ENCODE measurements around the gene LCE4A.
"Not testable (repeated sequence)": the region's sequence is repeated elsewhere in the genome, so short reads cannot be mapped to it uniquely, and the experiment has no call there.

The LCE4A gene, protein sequence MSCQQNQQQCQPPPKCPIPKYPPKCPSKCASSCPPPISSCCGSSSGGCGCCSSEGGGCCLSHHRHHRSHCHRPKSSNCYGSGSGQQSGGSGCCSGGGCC

DNA sequence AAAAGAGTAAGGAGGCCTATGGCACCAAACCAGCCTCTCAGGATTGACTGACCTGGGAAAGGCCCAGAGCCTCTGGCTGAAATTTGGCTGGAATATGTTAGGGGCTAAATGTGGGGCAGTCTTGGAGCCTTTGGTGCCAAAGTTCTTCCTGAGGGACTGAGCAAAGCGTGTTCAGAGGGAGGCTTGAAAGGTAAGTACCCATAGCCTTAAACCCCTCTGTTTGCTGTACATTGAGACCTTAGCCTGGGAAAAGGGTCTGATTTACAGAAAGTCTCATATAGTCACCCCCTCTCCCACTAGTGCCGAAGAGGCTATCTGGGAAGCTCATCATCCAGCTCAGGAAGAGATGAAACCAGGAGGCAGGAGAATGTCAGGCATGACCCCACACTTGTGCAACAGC lies at the start of gene LCE4A:
TSS of gene LCE4A (plus strand) at position 301 of the 400 bp plus-strand sequence. CDS start 916 bp downstream, outside the sequence.
- DNase-seq (ENCODE audit: low spot score) = no peak

DNA sequence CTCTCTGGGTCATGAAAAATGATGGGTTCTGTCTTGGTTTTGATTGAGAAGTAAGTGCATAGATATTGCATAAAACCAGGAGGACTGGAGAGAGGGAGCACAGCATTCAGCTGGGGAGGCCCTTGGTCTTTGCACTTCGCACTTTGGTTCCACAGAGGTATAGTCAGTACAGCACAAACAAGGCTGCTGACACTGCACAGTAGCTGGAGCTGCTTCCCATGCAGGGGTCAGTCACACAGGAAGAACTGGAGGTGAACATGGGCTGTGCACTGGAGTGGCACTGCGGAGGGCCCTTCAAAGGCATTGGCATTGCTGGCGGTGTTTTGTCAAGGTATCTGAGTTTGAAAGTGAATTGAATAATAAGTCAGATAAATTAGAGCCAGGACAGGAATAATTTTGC lies 49.3 kb upstream of the LCE4A start:
- DNase-seq (ENCODE audit: low spot score) = no peak

DNA sequence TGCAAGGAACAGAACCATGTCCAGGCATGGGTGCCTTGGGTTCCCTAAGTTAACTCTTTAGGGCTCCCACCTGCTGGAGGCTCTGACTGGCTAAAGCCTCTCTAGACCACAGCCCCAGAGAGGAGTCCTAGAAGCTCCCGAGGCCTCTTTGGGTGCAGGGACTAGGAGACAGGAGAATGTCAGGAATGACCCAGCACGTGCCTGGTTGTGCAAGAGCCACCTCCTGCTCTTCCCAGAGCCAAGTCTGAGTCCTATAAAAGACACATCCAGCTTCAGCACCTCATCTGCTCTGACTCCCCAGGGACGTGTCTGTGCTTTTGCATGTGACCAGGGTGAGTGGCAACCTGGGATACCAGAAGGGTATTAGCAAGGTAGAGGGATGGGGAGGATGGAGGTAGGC lies 44.9 kb upstream of the LCE4A start, which contains the start of gene LCE2D:
TSS of gene LCE2D (plus strand) at position 283 of the 400 bp plus-strand sequence. CDS start 726 bp downstream, outside the sequence.
- DNase-seq (ENCODE audit: low spot score) = no peak

DNA sequence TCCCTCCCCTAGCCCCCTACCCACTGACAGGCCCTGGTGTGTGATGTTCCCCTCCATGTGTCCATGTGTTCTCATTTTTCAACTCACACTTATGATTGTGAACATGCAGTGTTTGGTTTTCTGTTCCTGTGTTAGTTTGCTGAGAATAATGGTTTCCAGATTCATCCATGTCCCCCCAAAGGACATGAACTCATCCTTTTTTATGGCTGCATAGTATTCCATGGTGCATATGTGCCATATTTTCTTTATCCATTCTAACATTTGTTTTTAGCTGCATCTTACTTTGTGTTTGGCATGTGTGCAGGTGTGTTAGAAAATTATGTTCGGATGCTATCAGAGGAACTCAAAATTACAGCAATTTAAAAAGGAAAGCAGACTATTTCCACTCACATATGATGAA lies 41.8 kb upstream of the LCE4A start:
- not testable (repeated sequence) for DNase-seq (ENCODE audit: low spot score)

DNA sequence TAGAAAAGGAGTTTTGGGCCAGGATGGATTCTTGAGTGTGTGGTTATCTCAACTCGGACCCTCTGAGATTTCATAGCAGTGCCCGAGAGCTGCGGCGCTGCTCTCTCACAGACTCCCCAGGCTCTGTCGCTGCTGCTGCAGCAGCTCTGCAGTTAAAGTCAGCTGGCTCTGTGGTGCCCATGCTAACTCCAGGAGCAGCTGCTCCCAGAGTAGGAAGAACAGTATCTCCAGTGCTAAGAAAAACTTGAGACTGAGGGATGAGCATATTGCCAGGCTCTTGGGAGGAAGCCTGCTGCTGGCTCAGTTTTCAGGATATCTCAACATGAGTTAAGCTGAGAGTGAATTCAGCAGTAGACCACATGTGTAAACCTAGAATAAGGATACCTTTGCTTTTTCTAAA lies 40.3 kb upstream of the LCE4A start:
- DNase-seq (ENCODE audit: low spot score) = no peak

DNA sequence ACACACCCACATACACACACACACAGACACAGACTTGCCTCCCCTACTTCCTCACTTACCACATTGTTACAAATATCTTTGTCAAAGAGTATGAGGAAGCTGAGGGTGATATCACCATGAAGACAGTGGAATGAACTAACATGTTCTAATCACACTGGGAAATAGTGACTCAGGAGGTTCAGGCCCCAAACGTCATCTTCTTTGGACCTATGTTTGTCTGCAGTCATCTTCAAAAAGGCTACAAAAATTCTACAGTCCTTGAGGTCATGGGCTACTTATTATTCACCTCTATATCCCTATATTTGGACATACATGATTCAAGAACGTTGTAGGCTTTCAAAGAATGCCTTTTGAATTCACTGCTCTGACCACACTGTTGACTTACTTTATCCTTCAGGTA lies 34.9 kb upstream of the LCE4A start:
- no peak for DNase-seq (ENCODE audit: low spot score)

DNA sequence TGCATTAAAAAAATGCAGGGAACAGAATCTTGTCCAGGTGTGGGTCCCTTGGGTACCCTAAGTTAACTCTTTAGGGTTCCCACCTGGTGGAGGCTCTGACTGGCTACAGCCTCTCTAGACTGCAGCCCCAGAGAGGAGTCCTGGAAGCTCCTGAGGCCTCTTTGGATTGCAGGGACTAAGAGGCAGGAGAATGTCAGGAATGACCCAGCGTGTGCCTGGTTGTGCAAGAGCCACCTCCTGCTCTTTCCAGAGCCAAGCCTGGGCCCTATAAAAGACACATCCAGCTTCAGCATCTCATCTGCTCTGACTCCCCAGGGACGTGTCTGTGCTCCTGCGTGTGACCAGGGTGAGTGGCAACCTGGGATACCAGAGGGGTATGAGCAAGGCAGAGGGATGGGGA lies 33.0 kb upstream of the LCE4A start, which contains the start of gene LCE2C:
TSS of gene LCE2C (plus strand) at position 297 of the 400 bp plus-strand sequence. CDS start 737 bp downstream, outside the sequence.
- DNase-seq (ENCODE audit: low spot score) = not testable (repeated sequence)

DNA sequence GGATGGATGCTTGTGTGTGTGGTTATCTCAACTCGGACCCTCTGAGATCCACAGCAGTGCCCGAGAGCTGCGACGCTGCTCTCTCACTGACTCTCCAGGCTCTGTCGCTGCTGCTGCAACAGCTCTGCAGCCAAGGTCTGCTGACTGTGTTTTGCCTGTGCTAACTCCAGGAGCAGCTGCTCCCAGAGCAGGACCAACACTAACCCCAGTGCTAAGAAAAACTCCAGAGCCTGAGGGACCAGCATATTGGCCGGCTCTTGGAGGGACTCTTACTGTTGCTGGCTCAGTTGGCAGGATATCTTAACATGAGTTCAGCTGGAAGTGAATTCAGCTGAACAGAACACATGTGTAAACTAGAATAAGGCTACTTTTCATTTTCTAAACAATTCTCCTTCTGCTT lies 28.5 kb upstream of the LCE4A start:
- no peak for DNase-seq (ENCODE audit: low spot score)

DNA sequence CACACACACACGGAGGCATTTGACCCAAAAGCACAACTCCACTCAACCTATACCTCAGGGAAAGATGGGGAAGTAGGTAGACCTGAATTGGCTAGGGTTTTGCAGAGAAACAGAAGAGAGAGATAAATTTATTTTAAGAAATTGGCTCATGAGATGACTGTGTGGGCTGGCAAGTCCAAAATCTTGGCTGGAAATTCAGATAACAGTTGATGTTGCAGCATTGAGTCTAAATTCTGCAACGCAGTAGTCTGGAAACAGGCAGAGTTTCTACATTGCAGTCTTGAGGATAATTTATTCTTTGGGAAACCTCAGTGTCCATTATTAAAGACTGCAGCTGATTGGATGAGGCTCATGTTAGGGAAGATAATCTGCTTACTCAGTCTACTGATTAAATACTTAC lies 26.3 kb upstream of the LCE4A start:
- no peak for DNase-seq (ENCODE audit: low spot score)

DNA sequence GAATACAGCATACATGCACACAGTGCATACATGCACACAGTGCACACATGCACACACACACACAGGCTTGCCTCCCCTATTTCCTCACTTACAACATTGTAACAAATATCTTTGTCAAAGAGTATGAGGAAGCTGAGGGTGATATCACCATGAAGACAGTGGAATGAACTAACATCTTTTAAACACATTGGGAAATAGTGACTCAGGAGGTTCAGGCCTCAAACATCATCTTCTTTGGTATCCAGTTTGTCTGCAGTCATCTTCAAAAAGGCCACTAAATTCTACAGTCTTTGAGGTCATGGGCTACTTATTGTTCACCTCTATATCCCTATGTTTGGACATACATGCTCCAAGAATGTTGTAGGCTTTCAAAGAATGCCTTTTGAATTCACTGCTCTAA lies 24.1 kb upstream of the LCE4A start:
- DNase-seq (ENCODE audit: low spot score) = no peak

DNA sequence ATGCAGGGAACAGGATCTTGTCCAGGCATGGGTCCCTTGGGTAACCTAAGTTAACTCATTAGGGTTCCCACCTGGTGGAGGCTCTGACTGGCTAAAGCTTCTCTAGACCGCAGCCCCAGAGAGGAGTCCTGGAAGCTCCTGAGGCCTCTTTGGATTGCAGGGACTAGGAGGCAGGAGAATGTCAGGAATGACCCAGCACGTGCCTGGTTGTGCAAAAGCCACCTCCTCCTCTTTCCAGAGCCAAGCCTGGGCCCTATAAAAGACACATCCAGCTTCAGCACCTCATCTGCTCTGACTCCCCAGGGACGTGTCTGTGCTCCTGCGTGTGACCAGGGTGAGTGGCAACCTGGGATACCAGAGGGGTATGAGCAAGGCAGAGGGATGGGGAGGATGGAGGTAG lies 22.1 kb upstream of the LCE4A start, which contains the start of gene LCE2B:
TSS of gene LCE2B (plus strand) at position 301 of the 400 bp plus-strand sequence. CDS start 721 bp downstream, outside the sequence.
- not testable (repeated sequence) for DNase-seq (ENCODE audit: low spot score)

DNA sequence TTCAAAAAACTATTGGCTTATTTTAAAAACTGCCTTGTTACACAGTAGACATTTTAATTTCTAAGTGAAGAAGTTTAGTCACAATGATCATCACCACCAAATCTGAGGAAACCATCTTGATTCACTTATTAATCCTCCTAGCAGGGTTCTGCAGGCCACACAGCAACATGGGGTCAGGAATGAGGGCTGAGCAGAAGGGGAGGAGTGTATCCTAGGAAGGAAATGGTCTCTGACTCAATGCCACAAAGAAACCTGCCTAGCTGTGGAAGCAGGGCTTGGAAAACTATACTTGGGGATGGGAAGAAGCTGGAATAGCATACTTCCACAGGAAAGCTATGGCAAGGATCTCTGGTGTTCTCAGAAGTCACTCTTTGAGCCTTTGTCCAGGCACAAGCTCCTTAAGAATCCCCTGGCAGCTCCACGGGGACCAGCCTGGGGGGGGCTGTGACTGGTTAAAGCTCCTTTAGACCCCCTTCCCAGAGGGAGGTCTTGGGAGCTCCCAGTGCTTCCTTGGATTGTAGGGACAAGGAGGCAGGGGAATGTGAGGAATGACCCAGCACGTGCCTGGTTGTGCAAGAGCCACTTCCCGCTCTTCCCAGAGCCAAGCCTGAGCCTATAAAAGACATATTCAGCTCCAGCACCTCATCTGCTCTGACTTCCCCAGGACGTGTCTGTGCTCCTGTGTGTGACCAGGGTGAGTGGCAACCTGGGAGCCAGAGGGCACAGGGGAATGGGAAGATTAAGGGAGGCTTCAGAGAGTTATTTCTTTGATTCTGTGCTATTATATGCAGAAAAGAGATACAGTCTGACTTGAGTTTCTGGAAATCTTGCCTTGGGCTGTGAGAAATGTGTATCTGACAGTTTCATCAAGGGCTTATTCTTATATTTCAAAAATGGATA lies 10.0 kb upstream of the LCE4A start, which contains the start of gene LCE2A:
TSS of gene LCE2A (plus strand) at position 645 of the 900 bp plus-strand sequence. CDS start 557 bp downstream, outside the sequence.
- DNase-seq (ENCODE audit: low spot score) = no peak

DNA sequence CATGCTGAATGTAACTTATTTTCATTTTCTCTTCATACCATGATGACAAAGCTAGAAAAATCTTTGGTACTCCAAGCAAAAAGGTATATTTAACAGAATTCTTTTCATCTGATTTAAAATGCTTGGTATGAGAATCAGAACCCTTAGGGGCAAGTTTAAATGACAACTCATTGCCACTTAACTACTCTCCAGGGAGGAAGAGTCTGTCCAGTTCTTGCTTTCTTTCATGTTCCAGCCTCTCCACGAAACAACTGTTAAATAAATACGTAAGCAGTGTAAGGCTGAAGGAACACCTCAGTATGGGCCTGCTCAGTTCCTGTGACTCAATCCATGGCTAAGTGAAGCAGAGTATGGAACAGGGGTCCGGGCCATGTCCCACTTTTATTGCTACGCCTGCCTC lies 8.2 kb upstream of the LCE4A start:
- no peak for DNase-seq (ENCODE audit: low spot score)

DNA sequence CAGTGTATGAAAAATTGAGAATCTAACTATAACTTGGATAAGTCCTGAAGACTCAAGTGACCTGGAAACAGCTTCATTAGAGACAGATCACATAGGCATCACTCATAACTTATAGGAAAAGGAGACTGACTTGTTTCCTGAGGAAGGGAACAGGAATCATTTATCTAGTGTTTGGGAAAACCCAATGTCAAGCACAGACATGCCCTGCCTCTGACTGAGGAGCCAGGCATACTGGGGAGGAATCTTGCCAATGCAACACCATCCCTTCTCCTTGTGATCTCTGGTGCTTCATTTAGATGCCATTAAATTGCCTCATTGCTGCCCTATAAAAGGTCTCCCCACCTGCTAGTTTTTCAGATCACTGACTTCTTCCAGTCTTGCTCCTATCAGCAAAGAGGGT lies 10.3 kb downstream of the LCE4A start:
- no peak for DNase-seq (ENCODE audit: low spot score)

DNA sequence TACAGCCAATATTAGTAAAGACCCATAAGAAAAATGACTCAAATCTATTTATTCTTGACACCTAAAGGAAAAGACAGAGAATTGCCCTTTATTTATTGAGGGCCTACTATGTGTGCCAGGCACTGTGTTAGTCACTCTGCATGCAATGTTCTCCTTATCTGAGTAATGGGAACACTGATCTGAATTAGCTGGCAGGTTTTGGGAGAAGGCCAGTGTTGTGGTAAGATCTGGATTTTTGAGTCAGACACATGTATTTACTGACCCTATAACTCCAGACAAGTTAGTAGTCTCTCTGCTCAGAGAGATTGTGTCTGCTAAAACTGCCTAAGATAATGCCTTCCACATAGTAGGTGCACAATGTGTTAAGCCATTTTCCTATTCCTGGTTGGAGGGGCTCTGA lies 17.3 kb downstream of the LCE4A start:
- no peak for DNase-seq (ENCODE audit: low spot score)

DNA sequence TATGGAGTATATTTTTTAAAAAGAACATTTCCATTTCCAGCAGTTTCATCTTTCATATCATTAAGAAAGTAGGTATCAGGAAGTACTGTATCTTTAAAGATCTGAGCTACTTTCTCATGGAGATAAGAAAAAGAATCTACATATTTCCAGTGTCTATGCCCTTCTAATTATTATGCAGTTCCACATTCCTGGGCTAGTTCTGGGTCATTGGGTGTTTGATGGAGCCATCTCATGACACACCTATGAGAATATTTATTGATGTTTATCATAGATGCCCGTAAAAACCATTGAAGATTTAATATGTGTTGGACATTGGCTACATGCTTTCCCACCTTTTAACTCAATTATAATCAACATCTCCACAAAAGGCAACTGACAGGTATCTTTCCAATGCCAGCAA lies 21.0 kb downstream of the LCE4A start:
- no peak for DNase-seq (ENCODE audit: low spot score)

DNA sequence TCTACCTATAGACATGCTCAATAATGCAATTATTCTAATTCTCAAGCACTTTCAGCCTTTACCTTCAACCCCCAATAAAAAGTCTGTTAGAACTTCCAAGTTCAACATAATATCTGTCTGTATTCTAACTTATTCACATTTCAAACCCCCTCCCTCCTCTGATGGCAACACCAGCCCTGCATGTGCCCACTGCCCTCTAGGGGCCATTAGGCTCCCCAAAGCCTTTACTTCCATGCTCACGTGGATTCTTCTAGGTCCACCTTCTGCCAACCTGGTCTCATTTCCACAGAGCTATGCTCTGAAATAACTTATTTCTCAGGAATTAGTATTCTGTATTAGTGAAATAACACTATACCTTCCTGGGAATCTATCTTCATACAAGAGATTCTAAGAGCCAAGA lies 27.7 kb downstream of the LCE4A start:
- no peak for DNase-seq (ENCODE audit: low spot score)

DNA sequence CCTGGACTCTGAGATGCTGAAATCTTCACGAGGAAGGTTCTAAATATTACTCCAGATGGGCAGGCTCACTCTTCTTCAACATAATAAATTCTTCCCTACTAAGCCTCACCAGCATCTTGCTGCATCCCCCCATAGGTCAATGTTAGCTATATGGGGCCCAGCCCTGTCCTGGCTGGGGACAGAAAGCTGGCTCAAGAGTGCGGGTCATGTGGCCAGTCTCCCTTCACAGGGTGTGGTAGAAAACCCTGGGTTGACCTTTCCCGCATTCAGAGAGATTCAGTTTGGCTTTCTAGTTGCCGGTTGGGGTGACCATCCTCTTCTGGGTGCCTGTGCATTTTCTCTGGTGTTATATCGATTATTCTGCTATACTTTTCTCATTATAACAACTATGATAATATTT lies 30.0 kb downstream of the LCE4A start:
- DNase-seq (ENCODE audit: low spot score) = no peak

DNA sequence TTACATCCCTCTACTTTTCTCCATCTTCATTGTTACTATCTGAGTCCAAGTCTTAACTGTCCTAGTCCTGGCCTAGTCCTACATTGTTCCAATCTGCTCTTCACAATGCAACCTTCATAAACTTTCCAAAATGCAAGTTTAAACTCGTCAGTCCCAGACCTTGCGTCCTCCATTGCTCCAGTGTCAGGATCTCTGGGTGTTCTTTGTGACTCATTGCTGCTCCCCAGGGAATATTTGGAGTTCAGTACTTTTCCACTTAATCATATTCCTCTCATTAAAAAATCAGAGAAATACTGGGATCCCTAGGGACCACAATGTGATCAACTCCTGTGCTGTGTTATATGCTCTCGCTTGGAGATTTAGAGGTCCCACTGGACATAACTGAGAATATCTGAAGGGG lies 31.9 kb downstream of the LCE4A start:
- no peak for DNase-seq (ENCODE audit: low spot score)

DNA sequence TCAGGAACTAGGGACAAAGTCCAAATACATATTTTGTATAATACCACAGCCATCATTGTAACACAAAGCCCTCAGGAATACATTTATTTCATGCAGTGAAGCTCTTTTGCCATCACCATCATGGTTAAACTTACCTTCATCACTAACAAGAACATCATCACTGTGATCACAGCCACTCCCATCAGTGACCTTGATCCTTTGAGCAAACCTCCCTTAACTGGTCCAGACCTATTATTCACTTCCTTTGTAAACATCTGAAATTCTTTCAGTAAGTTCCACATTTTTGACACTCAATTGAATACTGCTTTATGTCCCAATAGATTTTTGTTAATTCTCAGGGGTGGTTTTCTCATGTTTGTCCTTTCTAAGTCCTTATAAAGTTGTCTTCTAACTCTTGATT lies 33.7 kb downstream of the LCE4A start:
- DNase-seq (ENCODE audit: low spot score) = no peak

DNA sequence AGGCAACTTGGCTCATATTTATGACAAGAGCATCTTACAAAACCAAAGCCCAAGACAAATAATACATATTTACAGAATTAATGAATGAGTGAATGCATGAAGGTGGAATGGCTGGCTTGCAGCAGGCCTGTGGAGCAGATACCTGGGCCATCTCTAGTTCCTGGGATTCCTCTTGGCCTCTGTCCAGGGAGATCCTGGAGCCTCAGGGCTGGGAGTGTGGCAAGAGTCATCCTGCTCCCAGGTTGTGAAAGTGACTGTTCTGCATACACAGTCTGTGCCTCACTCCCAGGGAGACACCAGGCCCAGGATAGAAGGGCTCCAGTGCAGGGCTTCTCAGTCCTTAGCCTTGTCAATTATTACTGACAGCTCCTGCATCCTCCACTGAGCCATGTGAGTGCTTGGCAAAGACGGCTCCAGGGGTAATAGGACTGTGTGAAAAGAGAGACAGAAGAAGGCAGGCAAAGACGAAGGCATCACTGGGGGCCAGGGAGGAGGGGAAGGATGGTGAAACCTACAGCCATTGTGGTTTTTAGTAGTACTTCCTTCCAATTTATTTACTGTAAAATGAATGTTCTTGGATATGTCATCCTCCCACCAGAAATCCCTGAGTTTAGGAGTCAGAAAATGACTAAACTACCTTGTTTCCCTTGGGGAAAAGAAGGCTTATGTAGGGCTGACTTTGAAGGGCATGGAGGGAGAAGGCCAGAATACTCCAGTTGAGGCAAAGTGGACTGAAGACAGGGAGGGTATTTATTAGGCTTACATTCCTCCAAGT lies 35.6 kb downstream of the LCE4A start:
- no peak for DNase-seq (ENCODE audit: low spot score)

DNA sequence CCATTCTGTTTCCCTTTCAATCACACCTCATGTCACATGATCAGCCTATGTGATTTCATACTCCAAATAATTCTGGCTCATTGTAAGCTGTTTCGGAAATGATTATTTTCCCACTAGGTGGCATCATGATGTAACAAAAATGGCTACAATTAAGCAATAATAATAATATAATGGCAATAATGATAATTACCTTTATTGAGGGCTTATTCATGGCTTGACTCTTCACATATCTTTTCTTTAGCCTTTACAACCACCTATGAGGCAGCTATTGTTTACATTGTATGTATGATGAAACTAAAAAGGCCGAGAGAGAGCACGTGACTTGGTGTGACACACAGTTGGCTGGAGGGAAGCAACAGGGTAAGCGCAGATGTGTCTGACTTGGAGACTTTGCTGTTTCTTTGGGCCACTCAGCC lies 37.3 kb downstream of the LCE4A start:
- DNase-seq (ENCODE audit: low spot score) = no peak
